ENCODE data around the gene EPO.
"Not testable (repeated sequence)": the region's sequence is repeated elsewhere in the genome, so short reads cannot be mapped to it uniquely, and the experiment has no call there.

EPO gene

DNA sequence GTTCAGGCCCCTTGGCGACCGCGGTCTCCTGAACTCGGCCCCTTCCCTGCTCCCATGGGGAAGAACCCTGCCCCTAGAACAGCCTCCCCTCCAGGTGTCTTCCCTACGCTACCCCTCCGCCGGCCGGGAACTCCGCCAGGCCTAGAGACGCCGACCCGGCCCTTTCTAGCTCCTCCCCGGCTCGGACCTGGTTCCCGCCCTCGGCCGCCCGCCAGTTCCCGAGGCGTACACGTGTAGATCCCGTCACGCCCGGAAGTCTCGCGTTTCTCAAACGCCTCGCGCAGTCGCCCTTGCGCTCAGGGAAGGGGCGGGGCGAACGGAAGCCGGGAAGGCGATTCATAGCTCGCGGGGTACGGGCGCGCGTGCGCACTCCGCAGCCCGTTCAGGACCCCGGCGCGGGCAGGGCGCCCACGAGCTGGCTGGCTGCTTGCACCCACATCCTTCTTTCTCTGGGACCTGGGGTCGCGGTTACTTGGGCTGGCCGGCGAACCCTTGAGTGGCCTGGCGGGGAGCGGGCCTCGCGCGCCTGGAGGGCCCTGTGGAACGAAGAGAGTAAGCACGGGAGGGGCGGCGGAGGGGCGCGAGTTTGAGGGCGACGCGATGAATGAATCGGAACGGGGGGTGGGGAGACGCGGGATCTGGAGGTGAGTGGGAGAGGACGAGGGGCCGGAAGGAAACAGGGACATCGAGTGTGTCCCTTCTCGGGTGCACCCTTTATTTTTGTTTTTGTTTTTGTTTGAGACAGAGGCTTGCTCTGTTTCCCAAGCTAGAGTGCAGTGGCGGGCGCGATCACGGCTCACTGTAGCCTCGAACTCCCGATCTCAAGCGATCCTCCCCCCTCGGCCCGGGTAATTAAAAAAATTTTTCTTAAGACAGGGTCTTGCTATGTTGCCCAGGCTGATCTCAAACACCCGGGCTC is 14.3 kb upstream of the EPO start, which contains the start of gene POP7:
POP7 (plus strand) TSS at position 369 of the 919 bp plus-strand sequence. CDS start 710 bp downstream, outside the sequence.
- DNase-seq: peak; percentile 99

GRCh38 chr7:100706672-100707311 is 13.5 kb upstream of the EPO start:
- DNase-seq: no peak

- no peak for DNase-seq
Measured at GRCh38 chr7:100708395-100708794, 11.9 kb upstream of the EPO start.

DNA sequence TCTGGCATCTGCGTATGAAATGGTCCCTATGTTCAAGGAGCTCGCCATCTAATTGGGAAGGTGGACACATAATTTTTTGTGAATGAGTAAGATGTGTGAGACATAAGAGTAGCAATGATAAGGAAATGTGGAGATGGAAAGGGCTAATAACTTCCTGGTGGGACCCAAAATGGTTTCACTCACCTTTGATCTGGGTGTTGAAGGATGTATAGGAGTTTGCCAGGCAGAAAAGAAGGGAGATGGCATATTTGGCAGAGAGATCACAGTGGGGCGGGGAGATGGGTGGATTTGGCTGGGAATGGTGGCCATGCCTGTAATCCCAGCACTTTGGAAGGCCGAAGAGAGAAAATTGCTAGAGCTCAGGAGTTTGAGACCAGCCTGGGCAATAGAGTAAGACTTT is 9.8 kb upstream of the EPO start:
- DNase-seq: no peak

DNA sequence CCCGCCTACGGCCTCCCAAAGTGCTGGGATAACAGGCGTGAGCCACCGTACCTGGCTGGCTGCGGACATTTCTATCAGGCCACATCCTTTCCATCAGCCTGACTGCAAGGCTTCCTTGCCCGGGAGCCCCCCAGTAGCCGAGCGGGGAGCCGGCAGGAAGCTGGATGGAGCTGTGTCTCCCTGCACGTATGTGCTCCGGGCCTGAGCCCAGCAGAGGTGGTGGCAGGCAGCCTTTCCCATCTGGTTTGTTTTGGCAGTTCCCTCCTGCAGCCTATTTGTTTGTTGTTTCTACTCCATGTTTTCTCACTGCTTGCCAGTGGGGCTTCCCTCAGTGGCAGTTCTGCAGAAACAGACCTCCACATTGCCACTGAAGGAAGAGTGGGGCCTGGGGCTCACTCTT is 8.9 kb upstream of the EPO start:
- no peak for DNase-seq

GRCh38 chr7:100714725-100715124 is 5.5 kb upstream of the EPO start:
- no peak for DNase-seq

DNA sequence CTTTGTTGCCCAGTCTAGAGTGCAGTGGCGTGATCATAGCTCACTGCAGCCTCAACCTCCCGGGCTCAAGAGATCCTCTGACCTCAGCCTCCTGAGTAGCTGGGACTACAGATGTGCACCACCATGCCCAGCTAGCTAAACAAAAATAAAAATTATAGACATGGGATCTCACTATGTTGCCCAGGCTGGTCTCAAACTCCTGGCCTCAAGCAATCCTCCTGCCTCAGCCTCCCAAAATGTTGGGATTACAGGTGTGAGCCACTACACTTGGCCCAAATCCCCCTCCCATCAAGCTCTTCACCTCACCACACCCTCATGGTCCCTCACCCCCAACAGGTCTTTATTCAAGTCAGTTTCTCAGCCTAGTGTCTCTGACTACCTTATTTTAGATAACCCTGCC is 3.2 kb upstream of the EPO start:
- not testable (repeated sequence) for DNase-seq

- DNase-seq: no peak
Measured at GRCh38 chr7:100719523-100720278, 567 bp upstream of the EPO start.

DNA sequence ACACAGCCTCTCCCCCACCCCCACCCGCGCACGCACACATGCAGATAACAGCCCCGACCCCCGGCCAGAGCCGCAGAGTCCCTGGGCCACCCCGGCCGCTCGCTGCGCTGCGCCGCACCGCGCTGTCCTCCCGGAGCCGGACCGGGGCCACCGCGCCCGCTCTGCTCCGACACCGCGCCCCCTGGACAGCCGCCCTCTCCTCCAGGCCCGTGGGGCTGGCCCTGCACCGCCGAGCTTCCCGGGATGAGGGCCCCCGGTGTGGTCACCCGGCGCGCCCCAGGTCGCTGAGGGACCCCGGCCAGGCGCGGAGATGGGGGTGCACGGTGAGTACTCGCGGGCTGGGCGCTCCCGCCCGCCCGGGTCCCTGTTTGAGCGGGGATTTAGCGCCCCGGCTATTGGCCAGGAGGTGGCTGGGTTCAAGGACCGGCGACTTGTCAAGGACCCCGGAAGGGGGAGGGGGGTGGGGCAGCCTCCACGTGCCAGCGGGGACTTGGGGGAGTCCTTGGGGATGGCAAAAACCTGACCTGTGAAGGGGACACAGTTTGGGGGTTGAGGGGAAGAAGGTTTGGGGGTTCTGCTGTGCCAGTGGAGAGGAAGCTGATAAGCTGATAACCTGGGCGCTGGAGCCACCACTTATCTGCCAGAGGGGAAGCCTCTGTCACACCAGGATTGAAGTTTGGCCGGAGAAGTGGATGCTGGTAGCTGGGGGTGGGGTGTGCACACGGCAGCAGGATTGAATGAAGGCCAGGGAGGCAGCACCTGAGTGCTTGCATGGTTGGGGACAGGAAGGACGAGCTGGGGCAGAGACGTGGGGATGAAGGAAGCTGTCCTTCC is 620 bp downstream of the EPO start:
- DNase-seq: no peak

DNA sequence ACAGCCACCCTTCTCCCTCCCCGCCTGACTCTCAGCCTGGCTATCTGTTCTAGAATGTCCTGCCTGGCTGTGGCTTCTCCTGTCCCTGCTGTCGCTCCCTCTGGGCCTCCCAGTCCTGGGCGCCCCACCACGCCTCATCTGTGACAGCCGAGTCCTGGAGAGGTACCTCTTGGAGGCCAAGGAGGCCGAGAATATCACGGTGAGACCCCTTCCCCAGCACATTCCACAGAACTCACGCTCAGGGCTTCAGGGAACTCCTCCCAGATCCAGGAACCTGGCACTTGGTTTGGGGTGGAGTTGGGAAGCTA is 1.2 kb downstream of the EPO start:
- DNase-seq: no peak

DNA sequence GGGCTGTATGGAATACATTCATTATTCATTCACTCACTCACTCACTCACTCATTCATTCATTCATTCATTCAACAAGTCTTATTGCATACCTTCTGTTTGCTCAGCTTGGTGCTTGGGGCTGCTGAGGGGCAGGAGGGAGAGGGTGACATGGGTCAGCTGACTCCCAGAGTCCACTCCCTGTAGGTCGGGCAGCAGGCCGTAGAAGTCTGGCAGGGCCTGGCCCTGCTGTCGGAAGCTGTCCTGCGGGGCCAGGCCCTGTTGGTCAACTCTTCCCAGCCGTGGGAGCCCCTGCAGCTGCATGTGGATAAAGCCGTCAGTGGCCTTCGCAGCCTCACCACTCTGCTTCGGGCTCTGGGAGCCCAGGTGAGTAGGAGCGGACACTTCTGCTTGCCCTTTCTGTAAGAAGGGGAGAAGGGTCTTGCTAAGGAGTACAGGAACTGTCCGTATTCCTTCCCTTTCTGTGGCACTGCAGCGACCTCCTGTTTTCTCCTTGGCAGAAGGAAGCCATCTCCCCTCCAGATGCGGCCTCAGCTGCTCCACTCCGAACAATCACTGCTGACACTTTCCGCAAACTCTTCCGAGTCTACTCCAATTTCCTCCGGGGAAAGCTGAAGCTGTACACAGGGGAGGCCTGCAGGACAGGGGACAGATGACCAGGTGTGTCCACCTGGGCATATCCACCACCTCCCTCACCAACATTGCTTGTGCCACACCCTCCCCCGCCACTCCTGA is 2.4 kb downstream of the EPO start:
- DNase-seq: no peak

- no peak for DNase-seq
Measured at GRCh38 chr7:100723732-100724275, 3.5 kb downstream of the EPO start.

DNA sequence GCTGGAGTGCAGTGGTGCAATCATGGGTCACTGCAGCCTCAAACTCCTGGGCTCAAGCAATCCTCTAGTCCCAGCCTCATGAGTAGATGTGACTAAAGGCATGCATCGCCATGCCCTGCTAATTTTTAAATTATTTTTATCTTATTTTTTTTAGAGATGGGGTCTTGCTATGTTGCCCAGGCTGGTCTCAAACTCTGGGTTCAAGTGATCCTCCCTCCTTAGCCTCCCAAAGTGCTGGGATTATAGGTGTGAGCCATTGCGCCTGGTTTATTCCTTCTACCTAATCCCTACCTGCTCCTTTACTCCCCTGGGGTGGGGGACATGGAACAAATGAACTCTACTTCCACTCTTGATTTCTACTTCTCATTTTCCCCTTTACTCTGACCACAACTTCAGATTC is 4.1 kb downstream of the EPO start:
- not testable (repeated sequence) for DNase-seq

DNA sequence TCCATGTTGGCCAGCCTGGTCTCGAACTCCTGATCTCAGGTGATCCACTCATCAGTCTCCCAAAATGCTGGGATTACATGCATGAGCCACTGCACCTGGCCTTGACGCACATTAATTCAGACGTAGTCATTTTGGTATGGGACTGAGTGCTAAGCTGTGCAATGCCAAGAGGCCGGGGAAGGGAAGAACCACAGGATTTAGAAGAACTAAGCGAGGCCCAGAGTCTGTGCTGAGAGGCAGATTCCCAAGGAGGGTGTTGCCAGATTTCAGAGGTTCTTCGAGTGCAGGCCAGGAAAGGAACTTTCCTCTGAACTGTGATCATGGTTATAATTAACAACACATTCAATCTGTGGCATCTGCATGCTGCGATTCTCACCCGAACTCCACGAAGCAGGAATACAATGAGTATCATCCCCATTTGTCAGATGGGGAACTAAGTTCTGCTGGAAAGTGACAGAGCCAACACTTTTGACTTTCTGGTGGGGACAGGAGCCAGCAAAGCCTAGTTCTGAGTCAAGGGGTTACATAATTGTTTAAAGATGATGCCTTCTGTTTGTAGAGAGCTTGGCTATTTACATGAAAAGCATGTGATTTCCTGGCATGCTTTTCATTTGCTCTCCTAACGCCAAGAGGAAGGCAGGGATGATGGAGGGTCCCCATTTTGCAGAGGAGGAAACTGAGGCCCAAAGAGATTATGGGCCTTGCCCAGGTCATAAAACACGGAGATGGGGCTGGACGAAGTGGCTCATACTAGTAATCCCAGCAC is 6.9 kb downstream of the EPO start:
- no peak for DNase-seq

GRCh38 chr7:100728196-100728595 is 7.9 kb downstream of the EPO start:
- DNase-seq: no peak

DNA sequence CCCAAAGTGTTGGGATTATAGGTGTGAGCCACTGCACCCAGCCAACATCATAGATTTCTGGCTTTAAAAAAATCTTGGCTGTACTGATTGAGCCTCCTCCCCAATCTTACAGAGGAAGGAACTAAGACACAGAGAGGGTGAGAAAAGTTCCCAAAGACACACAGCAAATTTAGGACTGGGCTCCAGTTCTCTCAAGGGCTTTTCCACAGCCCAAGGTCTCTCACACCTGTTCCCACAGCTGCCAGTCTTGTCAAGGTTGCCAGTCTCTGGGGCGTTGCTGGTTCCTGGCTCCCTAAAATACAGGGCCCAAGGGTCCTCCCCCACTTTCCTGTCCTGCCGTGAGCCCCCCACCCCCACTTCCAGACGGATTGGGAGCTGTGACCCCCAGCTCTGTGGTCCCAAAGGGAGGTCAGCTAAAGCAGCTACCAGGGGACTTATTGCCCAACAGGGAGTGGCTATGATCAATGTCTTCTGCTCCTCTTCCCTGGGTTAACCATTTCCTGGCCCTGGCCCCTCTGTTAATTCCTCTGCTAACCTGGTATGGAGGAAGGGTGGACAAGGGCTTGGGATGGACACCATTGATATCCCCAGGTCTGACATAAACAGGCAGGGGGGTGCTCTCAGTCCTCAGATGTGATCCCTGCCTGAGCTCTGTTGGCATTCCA is 10.0 kb downstream of the EPO start:
- no peak for DNase-seq

- no peak for DNase-seq
Measured at GRCh38 chr7:100731937-100732636, 11.8 kb downstream of the EPO start.

DNA sequence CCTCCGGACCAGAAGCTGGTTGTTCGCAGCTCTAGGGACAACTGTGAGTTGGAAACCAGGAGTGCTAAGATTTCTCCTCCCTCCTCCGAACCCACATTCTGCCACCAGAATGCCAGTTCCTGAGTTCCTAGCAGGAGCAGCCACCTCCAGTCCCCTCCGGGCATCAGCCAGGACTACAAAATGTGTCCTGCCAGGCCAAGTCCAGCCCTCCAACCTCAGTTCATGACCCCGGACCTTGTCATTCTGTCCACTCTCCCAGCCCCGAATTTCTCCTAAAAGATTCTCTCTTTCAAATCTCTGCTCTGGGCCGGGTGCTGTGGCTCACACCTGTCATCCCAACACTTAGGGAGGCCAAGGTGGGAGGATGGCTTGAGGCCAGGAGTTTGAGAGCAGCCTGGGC is 15.5 kb downstream of the EPO start:
- no peak for DNase-seq

DNA sequence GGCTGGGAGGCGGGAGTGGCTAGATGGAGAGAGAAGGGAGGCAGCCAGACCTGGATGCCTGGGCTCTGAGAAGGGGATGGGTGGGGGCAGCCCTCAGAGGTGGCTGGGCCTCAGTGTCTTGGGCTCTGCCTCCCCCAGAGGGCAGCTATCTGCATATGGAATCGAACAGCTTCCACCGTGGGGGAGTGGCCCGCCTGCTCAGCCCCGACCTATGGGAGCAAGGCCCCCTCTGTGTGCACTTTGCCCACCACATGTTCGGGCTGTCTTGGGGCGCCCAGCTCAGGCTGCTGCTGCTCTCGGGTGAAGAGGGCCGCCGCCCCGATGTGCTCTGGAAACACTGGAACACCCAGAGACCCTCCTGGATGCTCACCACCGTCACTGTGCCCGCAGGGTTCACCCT is 16.4 kb downstream of the EPO start:
- no peak for DNase-seq

DNA sequence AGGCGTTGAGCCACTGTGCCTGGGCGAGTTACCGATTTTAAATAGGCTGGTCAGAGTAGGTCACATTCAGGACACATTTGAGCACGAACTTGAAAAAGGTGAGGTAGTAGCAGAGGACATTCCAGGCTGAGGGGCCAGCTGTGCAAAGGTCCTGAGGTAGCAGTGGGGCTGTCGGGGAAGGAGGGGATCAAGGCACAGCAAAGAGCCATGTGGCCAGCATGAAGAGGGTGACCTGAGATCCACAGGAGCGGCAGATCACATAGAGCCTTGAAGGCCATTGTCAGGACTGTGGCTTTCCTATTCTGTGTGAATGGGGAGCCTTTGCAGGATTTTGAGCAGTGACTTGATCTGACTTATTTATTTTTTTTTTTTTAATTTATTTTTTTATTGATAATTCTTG is 19.7 kb downstream of the EPO start:
- no peak for DNase-seq

All from stimulated activated CD4-positive, alpha-beta T cell treated with anti-CD3 and anti-CD28 coated beads, Interleukin-12 subunit alpha, Interleukin-12 subunit beta, amount 100 ng/mL, for 4 hours (primary cell).